Measurements from ENCODE around the gene TIA1.

DNA sequence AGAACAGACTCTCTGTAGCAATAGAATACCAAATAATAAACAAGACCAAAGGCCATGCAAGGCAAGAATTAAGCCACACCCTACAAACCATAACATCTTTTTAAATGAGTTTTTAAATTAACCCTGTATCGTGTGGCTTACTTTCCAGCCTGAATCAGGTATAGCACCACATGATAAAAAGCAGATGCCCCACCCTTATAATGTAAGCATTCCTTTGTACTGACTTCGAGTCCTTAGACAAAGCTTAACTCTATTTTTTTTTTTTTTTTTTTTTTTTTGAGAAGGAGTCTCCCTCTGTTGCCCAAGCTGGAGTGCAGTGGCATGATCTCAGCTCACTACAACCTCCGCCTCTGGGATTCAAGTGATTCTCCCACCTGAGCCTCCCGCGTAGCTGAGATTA is 55.9 kb downstream of the TIA1 start:
- TF ChIP-seq, protein P1, sequence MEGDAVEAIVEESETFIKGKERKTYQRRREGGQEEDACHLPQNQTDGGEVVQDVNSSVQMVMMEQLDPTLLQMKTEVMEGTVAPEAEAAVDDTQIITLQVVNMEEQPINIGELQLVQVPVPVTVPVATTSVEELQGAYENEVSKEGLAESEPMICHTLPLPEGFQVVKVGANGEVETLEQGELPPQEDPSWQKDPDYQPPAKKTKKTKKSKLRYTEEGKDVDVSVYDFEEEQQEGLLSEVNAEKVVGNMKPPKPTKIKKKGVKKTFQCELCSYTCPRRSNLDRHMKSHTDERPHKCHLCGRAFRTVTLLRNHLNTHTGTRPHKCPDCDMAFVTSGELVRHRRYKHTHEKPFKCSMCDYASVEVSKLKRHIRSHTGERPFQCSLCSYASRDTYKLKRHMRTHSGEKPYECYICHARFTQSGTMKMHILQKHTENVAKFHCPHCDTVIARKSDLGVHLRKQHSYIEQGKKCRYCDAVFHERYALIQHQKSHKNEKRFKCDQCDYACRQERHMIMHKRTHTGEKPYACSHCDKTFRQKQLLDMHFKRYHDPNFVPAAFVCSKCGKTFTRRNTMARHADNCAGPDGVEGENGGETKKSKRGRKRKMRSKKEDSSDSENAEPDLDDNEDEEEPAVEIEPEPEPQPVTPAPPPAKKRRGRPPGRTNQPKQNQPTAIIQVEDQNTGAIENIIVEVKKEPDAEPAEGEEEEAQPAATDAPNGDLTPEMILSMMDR (IDR thresholded peaks at IDR 0.05; ENCODE audit: low read length), result no peak
- TF ChIP-seq EZH2 (IDR thresholded peaks at IDR 0.05; ENCODE audit: borderline replicate concordance, low read length), result no peak

Data from OCI-LY1 (cell line).